HG02798 (cell line): ENCODE results near the gene CAMTA1.
"Not testable (repeated sequence)": the region's sequence is repeated elsewhere in the genome, so short reads cannot be mapped to it uniquely, and the experiment has no call there.

Source experiments
- ATAC-seq: cut with Tn5 transposase; IDR thresholded peaks from one replicate; pipeline ENCODE4 v1.9.1; 2021; ENCODE audit warnings: mild to moderate bottlenecking; ENCODE audit not compliant: unreplicated experiment, poor library complexity

The CAMTA1 gene

DNA sequence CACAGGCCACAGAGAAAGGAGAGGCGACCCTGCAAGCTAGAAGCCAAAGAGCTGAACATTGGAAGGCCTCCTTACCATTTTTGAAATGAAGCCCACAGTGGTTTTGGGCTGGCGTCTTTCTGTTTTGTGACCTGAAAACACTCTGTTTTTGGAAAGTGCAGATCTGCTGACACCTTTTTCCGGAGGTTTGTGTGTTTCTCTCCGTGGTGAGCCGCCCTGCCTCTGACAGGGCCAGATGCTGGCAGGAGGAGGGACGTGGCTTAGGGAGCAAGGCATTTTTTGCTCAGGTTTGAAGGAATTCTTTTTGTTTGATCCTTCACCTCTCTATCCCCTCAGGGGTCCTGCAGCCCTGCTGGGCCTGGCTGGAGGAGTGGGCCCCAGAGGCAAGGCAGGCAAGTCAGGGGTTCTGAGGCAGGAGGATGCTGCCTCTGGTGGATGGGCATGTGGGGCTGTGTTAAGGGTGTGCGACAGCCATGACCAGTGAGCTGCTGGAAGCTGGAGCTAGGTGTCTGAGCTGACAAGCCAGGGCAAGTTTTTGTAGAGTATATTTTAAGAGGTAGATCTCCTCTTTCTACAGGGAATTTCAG lies 133.8 kb downstream of the CAMTA1 start:
- no peak for ATAC-seq

- ATAC-seq, result not testable (repeated sequence)
These were observed 136.3 kb downstream of the CAMTA1 start for GRCh38 chr1:6921506-6921905.

- no peak for ATAC-seq
These were observed 137.1 kb downstream of the CAMTA1 start for GRCh38 chr1:6922096-6922931.

GRCh38 chr1:6923012-6923411 lies 137.8 kb downstream of the CAMTA1 start:
- ATAC-seq, result no peak

DNA sequence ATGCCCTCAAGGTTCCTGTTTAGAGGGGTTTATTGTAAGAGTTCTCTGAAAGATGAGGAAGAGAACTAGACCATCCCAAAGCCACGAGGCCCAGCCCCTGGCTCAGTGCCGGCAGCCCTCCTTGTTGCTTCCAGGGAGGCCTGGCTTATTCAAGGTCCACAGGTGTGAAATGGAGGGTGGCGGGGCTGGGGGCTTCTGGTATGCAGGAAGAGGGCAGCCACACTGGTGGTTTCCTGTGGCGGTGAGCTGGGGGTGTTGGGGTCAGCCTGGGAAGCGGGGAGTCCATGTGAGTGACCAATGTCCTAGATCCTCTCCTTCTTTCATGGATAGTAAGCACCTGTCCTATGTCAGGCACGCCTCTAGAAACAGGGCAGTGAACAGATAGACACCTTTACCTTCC lies 138.2 kb downstream of the CAMTA1 start:
- no peak for ATAC-seq

GRCh38 chr1:6923955-6924881 lies 139.0 kb downstream of the CAMTA1 start:
- ATAC-seq, result no peak

DNA sequence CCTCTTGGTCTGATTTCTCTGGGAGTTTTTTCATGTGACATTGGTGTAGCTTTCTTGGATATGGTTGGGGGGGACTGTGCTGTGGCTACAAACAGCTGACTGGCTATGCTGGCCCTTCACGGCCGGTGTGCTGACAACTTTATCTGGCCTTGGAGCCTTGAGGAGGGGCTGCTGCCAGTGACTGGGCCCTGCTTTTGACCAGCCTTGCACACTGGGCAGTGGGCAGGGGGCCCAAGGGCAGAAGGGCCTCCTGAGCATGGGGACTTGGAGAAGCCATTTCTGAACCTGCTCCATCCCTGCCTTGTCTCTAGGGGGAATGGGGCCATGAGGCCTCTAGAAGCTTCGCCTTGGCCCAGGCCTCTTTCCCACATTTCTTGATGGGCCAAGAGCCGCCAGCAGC lies 139.6 kb downstream of the CAMTA1 start:
- ATAC-seq, result no peak

GRCh38 chr1:6927626-6928025 lies 142.4 kb downstream of the CAMTA1 start:
- no peak for ATAC-seq

GRCh38 chr1:6928106-6928885 lies 143.0 kb downstream of the CAMTA1 start:
- ATAC-seq, result no peak

DNA sequence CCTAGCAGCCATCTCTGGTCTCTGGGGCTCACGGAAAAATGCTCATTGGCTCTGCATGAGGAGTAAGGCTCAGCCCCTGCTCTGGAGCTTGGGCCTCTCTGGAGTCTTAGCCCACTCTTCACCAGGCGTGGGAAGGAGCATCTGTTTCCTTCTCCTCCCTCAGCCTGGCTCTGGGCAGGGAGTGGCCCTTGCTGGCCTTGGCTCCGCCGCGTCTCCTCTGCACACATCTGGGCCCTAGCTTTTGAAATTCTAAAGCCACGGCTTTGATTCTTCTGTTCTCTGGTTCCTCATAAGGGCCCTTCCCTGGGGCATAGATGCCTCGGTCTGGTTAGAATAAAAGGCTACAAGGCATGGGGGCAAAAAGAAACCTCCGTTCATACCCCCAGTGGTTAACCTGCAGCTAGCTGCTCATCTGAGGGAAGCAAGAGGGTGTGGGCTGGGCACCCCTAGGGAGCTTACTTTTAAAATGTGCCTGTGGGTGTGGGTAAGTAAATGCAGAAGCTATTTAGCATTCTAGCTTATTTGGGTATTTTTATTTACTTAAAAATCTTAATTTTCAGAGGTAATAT lies 145.6 kb downstream of the CAMTA1 start:
- ATAC-seq, result no peak

DNA sequence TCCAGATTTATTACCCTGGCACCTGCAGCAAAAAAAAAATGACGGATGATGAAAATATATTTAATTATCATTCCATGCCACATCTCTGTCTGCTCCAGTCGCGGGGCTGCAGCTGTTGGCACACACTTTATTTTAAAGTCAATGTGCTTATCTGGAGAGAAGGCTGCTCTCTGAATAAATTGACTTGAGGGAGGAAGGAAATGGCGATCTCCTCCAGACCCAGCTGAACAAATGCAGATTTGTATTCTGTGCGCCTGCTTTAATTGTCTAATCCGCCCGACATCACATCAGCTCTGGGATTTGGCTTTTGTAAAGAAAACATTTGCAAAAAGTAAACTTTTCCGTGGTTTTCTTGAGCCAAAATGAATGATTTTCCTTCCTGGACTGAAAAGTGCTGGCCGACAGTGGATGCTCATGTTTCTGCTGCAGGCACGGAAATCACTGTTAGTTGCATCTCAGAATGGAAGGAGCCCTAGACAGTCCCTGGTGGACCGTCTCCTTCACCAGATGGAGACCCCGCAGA lies 150.2 kb downstream of the CAMTA1 start:
- ATAC-seq, result no peak

GRCh38 chr1:6935911-6936690 lies 150.8 kb downstream of the CAMTA1 start:
- no peak for ATAC-seq

GRCh38 chr1:6937048-6937447 lies 151.8 kb downstream of the CAMTA1 start:
- no peak for ATAC-seq

DNA sequence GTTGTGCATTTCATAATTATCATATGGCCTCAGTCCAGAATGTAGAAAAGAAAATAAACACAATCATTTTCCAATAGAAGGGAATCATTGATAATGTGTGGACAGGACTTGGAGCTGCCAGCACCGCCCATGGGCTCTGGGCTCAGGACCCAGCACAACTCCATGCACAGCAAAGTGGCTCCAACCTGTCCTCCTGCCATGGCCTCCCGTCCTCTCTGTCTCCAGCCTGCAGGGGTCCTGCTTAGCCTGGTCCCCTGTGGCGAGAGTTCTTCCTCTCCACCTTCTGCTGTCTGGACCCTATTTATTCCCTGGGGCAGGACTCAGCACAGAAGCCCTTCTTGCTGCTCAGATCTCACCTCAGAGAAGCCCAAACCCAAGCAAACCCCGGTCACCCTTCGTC lies 154.1 kb downstream of the CAMTA1 start:
- ATAC-seq, result no peak

DNA sequence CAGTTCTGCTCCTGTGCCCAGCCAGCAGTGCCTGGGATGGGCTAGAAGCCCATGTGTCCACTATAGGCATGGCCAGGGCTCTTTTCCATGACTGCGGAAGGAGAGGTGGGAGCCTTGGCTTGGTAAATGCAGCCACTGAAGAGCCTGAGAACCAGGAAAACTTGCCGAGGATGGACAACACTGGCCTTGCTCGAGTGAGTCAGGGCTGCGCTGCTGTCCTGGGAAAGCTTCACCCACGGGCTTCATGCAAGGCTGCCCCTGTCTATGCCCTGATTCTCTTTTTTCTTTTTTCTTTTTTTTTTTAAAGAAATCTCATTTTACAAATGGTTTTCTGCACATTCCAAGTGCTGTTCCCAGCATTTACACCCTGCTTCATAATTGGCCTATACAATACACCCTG lies 156.5 kb downstream of the CAMTA1 start:
- no peak for ATAC-seq

- no peak for ATAC-seq
These were observed 157.7 kb downstream of the CAMTA1 start for GRCh38 chr1:6942990-6943389.

DNA sequence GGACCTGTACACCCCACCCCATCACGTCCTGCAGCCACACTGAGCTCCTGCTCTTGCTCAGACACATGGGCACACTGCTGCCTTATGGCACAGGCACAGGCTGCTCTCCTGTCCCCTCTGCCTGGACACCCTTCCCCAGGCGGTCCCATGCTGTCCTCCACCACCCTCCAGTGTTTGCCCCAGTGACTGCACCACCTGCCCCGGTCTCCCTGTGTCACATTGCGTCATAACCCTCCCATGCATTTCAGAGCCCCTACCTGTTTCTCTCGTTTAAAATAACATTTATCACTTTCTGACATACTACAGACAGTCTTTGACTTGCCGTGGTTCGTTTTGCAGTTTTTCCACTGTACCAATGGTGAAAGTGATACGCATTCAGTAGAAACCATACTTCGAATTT lies 159.2 kb downstream of the CAMTA1 start:
- no peak for ATAC-seq

- no peak for ATAC-seq
These were observed 162.7 kb downstream of the CAMTA1 start for GRCh38 chr1:6947952-6948351.

GRCh38 chr1:6948416-6948815 lies 163.2 kb downstream of the CAMTA1 start:
- no peak for ATAC-seq
